Gastroesophageal sphincter (tissue), 3 donors: ENCODE measurements around the gene EDN1.

Experiments used
- POLR2A ChIP-seq, 2 donors: fragments of 450-650 bp; IDR thresholded peaks; one replicate each; pipeline ENCODE4 v1.6.1; 2017; ENCODE audit warnings: antibody characterized with exemption in 2 of 2, mild to moderate bottlenecking in 2 of 2, moderate library complexity in 1 of 2
- POLR2AphosphoS5 ChIP-seq: sonication (generic); formaldehyde crosslinking; IDR thresholded peaks from one replicate; pipeline ENCODE4 v1.6.1; 2017; ENCODE audit warnings: antibody characterized with exemption
- TF ChIP-seq, protein P1 (sequence below), 4 experiments: fragments of 200-600 bp in 2 of 4; fragments of 450-650 bp in 2 of 4; sonication (generic) in 1 of 4; IDR thresholded peaks; one replicate each; pipeline ENCODE4 v1.5.1; 2017 to 2019; ENCODE audit warnings: antibody characterized with exemption in 4 of 4, mild to moderate bottlenecking in 2 of 4, moderate library complexity in 2 of 4

DNA sequence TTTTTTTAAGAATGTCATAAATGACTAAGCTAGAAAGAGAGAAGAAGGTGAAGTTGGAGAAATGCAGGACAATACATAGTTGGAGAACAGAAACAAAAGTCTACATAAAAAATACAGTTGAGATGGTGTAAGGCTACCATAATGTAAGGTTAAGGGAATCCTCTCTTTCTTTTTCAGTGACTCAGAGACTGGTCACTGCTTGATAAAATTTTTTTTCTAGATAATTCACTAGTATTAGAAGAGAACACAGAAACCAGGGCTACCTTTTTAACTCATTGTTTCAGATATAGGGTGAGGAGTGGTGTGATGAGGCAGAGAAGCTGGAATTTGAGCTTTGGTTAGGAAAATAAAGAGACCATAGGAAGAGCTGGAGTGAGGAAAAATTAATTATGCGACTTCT lies 18.2 kb upstream of the EDN1 start:
- TF ChIP-seq POLR2A (IDR thresholded peaks at IDR 0.05) (no peak), POLR2AphosphoS5 (no peak)
- TF ChIP-seq, protein P1, sequence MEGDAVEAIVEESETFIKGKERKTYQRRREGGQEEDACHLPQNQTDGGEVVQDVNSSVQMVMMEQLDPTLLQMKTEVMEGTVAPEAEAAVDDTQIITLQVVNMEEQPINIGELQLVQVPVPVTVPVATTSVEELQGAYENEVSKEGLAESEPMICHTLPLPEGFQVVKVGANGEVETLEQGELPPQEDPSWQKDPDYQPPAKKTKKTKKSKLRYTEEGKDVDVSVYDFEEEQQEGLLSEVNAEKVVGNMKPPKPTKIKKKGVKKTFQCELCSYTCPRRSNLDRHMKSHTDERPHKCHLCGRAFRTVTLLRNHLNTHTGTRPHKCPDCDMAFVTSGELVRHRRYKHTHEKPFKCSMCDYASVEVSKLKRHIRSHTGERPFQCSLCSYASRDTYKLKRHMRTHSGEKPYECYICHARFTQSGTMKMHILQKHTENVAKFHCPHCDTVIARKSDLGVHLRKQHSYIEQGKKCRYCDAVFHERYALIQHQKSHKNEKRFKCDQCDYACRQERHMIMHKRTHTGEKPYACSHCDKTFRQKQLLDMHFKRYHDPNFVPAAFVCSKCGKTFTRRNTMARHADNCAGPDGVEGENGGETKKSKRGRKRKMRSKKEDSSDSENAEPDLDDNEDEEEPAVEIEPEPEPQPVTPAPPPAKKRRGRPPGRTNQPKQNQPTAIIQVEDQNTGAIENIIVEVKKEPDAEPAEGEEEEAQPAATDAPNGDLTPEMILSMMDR (IDR thresholded peaks at IDR 0.05) = no peak
